ENCODE results near the gene DNAH8. TPM values are rescaled to one million over a fixed set of nuclear protein-coding genes. Genes with fewer than 3 reads are reported as not detected.

Gene DNAH8
- total and polyA plus RNA-seq, 10 donors: 0.20 to 15.6 (median 5.2) TPM

GRCh38 chr6:39056681-39057080 lies 341.6 kb downstream of the DNAH8 start:
- TF ChIP-seq POLR2AphosphoS5 (IDR thresholded peaks at IDR 0.05) (no peak), CTCF (IDR thresholded peaks at IDR 0.05 in 8 of 11, conservative IDR thresholded peaks at IDR 0.05 in 3 of 11) (no peak), POLR2A (IDR thresholded peaks at IDR 0.05) (no peak)
- H3K36me3 ChIP-seq: no peaks in the 10 kb centered on the region
- DNase-seq: peak; percentile 39

GRCh38 chr6:39057251-39058155 lies 342.4 kb downstream of the DNAH8 start:
- peak; percentile 63 for DNase-seq
- H3K4me3 ChIP-seq: no peak overlapping the region
- H3K9me3 ChIP-seq: no peaks in the 10 kb centered on the region
- peaks cover 0 to 57% (median 0%) of the 10 kb centered on the region in 7 donors for H3K27me3 ChIP-seq (replicated peaks in 1 of 7)
- no peak overlapping the region for H3K27ac ChIP-seq
- 61 to 72% (median 70%) methylated on average over 14 to 17 of the region's 17 CpGs for WGBS, 5 donors
- no peaks in the 10 kb centered on the region for H3K36me3 ChIP-seq
- no peak for TF ChIP-seq POLR2A (IDR thresholded peaks at IDR 0.05)
- no peak for TF ChIP-seq CTCF (IDR thresholded peaks at IDR 0.05 in 8 of 11, conservative IDR thresholded peaks at IDR 0.05 in 3 of 11)
- TF ChIP-seq POLR2AphosphoS5 (IDR thresholded peaks at IDR 0.05): no peak
- intact Hi-C loops (cut with DNase I; ENCODE audit: low total_unique reads): no loop called here
- H3K4me1 ChIP-seq: no peaks in the 10 kb centered on the region

More at GRCh38 chr6:39056681-39057080, 341.6 kb downstream of the DNAH8 start:
- Histone ChIP-seq H3K4me1 (peaks cover 0 to under 1% (median 0%) of the 10 kb centered on the region in 6 donors), H3K9me3 (no peaks in the 10 kb centered on the region), H3K27me3 (replicated peaks in 1 of 7) (peaks cover 0 to 56% (median 0%) of the 10 kb centered on the region in 7 donors), H3K4me3 (no peak overlapping the region), H3K27ac (no peak overlapping the region)
- intact Hi-C loops (cut with DNase I; ENCODE audit: low total_unique reads): no loop called here
- WGBS, 5 donors: 79 to 89% (median 81%) methylated on average over 9 of the region's 9 CpGs

GRCh38 chr6:39058471-39059147 lies 343.5 kb downstream of the DNAH8 start:
- intact Hi-C loops (cut with DNase I; ENCODE audit: low total_unique reads): no loop called here
- H3K36me3 ChIP-seq: no peaks in the 10 kb centered on the region
- TF ChIP-seq CTCF (IDR thresholded peaks at IDR 0.05 in 8 of 11, conservative IDR thresholded peaks at IDR 0.05 in 3 of 11) (no peak), POLR2AphosphoS5 (IDR thresholded peaks at IDR 0.05) (no peak), POLR2A (IDR thresholded peaks at IDR 0.05) (no peak)
- no peak overlapping the region for H3K4me3 ChIP-seq
- 68 to 81% (median 75%) methylated on average over 5 to 6 of the region's 6 CpGs for WGBS, 5 donors
- peaks cover 0 to 51% (median 0%) of the 10 kb centered on the region in 7 donors for H3K27me3 ChIP-seq (replicated peaks in 1 of 7)
- no peaks in the 10 kb centered on the region for H3K9me3 ChIP-seq
- DNase-seq: peak; percentile 28
- H3K4me1 ChIP-seq: no peaks in the 10 kb centered on the region
- no peak overlapping the region for H3K27ac ChIP-seq

Data from spleen (tissue), 11 donors.